Colonic mucosa (tissue), 4 donors: Measurements from ENCODE around the gene SUGT1. TPM values are rescaled to one million over a fixed set of nuclear protein-coding genes. Genes with fewer than 3 reads are reported as not detected.

Experiments used
- DNase-seq: peaks from one replicate; pipeline ENCODE4 v3.0.0-alpha.2; 2020
- H3K27ac ChIP-seq: fragments of 200-600 bp; one replicate; pipeline ENCODE4 v1.8.0; 2021
- H3K27me3 ChIP-seq: fragments of 200-600 bp; one replicate; pipeline ENCODE4 v1.8.0; 2021
- H3K36me3 ChIP-seq: fragments of 200-600 bp; one replicate; pipeline ENCODE4 v1.8.0; 2021
- H3K4me1 ChIP-seq: fragments of 200-600 bp; one replicate; pipeline ENCODE4 v1.8.0; 2021; ENCODE audit warnings: mild to moderate bottlenecking
- H3K4me3 ChIP-seq: fragments of 200-600 bp; one replicate; pipeline ENCODE4 v1.8.0; 2021
- H3K9ac ChIP-seq, 2 donors: one replicate each; pipeline ENCODE4 v1.7.0; 2013; ENCODE audit warnings: control low read depth in 2 of 2, low read depth in 2 of 2, low read length in 2 of 2
- H3K9me3 ChIP-seq: fragments of 200-600 bp; one replicate; pipeline ENCODE4 v1.8.0; 2021
- intact Hi-C: fragments of 100-400 bp; cut with DNase I; formaldehyde crosslinking; loops from one replicate; pipeline ENCODE4 v1.14.1; 2022
- total RNA-seq, 2 donors: library from RNA; stranded (reverse); fragmentation: NEBNext Ultra II Directional in 1 of 2; extraction: Animal tissue kit (Norgen Biotek cat#: 25700) in 1 of 2; gene quantifications; one replicate each; pipeline ENCODE4 v1.2.1, GENCODE V29; 2021
- TF ChIP-seq, protein P1 (sequence below): fragments of 200-600 bp; IDR thresholded peaks from one replicate; pipeline ENCODE4 v1.8.0; 2022; ENCODE audit warnings: antibody characterized with exemption, mild to moderate bottlenecking
- donor health status: healthy.
- donor health status: DM: no; HTN: no; CAD: no.
- donor health status: DM: no; HTN: no; CAD: no.

The SUGT1 gene
- total RNA-seq, 2 donors from 2014 or later, result 45.5 to 60.5 TPM

DNA sequence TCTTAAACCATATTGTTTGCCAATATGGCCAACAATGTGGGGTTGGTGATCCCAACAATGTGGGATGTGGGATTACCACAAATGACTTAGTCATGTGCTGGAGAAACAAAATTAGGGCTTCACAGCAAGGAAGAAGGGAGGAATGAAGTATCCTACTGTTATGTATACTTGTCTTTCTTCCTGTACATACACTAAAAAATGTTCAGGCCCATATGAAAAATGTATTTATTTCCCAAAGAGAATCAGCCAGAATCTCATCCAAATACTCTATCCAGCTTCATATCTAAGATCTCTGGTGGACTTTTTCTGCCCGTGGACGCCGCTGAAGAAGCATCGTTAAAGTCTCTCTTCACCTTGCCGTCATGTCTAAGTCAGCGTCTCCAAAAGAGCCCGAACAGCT lies 10.5 kb upstream of the SUGT1 start, which contains the start of gene HNRNPA1L2:
TSS of gene HNRNPA1L2 (plus strand) at position 301 of the 400 bp plus-strand sequence. CDS start at position 363, 62 bp downstream.
- Histone ChIP-seq H3K9ac (no peak within 1 kb of the TSS), H3K4me3 (no peak within 1 kb of the TSS), H3K27ac (no peak within 1 kb of the TSS), H3K9me3 (no peaks in the 10 kb centered on the region), H3K36me3 (no peaks in the 10 kb centered on the region), H3K4me1 (no peaks in the 10 kb centered on the region), H3K27me3 (no peaks in the 10 kb centered on the region)
- intact Hi-C loops, result no loop called here
- TF ChIP-seq, protein P1, sequence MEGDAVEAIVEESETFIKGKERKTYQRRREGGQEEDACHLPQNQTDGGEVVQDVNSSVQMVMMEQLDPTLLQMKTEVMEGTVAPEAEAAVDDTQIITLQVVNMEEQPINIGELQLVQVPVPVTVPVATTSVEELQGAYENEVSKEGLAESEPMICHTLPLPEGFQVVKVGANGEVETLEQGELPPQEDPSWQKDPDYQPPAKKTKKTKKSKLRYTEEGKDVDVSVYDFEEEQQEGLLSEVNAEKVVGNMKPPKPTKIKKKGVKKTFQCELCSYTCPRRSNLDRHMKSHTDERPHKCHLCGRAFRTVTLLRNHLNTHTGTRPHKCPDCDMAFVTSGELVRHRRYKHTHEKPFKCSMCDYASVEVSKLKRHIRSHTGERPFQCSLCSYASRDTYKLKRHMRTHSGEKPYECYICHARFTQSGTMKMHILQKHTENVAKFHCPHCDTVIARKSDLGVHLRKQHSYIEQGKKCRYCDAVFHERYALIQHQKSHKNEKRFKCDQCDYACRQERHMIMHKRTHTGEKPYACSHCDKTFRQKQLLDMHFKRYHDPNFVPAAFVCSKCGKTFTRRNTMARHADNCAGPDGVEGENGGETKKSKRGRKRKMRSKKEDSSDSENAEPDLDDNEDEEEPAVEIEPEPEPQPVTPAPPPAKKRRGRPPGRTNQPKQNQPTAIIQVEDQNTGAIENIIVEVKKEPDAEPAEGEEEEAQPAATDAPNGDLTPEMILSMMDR, result no peak
- DNase-seq, result no peak

DNA sequence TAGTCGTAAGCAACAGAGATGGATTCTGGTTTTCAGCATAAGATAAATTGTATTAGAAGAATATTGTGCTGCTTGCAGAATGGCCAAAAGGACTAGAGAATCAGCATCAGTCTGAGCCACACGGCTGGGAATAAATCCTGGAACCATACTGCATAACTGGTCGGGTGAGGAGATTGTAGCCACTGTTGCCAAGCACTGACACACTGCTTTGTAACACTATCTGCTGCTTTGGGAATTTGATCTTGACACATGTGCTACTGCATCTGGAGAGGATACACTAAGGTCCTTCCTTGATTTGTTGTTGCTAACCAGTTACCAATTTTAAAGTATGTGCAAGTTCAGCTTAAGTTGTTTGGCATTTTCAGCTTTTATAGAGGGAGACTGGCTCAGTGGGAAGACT lies 8.5 kb upstream of the SUGT1 start:
- intact Hi-C loops, result no loop called here
- H3K27ac ChIP-seq, result no peak overlapping the region

DNA sequence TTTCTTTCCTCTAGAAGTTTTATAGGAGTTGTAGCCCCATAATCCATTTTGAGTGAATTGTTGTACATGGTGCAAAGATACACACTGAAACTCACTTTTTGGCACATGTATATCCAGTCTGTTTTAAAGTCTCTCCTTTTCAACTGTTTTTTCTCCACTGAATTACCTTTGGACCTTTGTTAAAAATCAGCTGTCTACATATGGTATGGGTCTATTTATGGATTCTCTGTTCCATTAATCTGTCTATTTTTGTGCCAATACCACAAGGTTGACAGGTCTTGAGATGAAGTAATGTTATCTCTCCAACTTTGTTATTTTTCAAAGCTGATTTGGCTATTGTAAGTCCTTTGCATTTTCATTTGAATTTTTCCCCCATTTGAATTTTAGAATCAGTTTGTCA lies 5.7 kb upstream of the SUGT1 start:
- intact Hi-C loops, result no loop called here
- no peak for DNase-seq
- H3K9me3 ChIP-seq, result no peaks in the 10 kb centered on the region
- no peak overlapping the region for H3K27ac ChIP-seq
- no peaks in the 10 kb centered on the region for H3K4me1 ChIP-seq
- no peak overlapping the region for H3K9ac ChIP-seq
- H3K4me3 ChIP-seq, result no peak overlapping the region
- H3K27me3 ChIP-seq, result no peaks in the 10 kb centered on the region
- H3K36me3 ChIP-seq, result no peaks in the 10 kb centered on the region
- TF ChIP-seq, protein P1, result no peak

More for the DNA sequence above, 8.5 kb upstream of the SUGT1 start:
- H3K9ac ChIP-seq, result no peak overlapping the region
- H3K36me3 ChIP-seq, result no peaks in the 10 kb centered on the region
- no peak overlapping the region for H3K4me3 ChIP-seq
- TF ChIP-seq, protein P1, result no peak
- H3K4me1 ChIP-seq, result no peaks in the 10 kb centered on the region
- no peak for DNase-seq
- no peaks in the 10 kb centered on the region for H3K27me3 ChIP-seq
- H3K9me3 ChIP-seq, result no peaks in the 10 kb centered on the region

DNA sequence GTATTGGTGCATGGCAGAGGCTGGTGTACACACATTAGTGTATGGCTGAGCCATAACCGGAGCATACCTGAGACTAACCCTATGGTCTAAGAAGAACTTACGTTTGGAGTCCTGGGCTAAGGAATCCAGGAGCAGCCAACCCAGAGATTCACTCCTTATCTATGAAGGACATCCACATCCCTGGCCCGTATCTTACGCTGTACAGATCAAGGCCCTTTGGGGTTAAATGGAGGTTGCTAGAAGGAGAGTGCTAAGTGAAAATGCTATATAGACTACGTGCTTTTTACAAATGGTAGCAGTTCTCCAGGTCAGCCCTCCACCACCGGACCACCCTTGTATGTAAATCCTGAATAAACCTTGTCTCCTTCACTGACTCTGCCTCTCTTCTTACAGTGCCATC lies 1.9 kb upstream of the SUGT1 start:
- no peak overlapping the region for H3K27ac ChIP-seq

DNA sequence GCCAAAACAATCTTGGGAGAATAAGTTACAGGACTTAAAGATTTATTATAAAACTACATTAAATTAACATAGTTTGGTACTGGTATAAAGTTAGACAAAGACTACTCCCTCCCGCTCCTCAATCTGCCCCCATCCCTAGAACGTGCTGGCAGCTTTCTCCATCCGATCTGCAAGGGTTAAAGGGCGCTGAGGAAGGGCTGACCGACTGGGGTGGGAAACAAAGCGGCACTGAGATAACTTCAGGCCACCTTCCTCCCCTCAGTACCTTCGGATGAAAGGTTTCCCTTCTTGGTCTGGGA lies 790 bp upstream of the SUGT1 start:
- intact Hi-C loops, result no loop called here
- TF ChIP-seq, protein P1, result no peak
- no peaks in the 10 kb centered on the region for H3K36me3 ChIP-seq

More for the DNA sequence above, 1.9 kb upstream of the SUGT1 start:
- no peaks in the 10 kb centered on the region for H3K9me3 ChIP-seq
- H3K27me3 ChIP-seq, result no peaks in the 10 kb centered on the region
- TF ChIP-seq, protein P1, result no peak
- peak overlapping the region in 1 of 2 donors; percentile 93 for H3K9ac ChIP-seq
- peak overlapping the region; percentile 75 for H3K4me3 ChIP-seq
- no peaks in the 10 kb centered on the region for H3K4me1 ChIP-seq
- intact Hi-C loops, result no loop called here
- no peak for DNase-seq
- H3K36me3 ChIP-seq, result no peaks in the 10 kb centered on the region

DNA sequence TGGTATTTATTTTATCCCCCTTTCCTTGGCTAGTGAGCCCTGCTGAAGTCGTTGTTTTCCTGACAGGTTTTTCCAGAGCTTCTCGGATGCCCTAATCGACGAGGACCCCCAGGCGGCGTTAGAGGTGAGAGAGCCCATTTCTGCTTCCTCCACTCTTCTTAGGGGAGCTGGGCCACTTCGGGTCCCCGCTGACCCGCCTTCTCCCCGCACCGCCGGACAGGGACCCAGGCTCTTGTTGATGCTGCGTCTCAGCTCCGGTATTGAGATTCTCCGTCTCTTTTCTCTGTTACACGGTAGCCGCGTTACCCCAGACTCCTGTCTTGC lies 306 bp downstream of the SUGT1 start:
- Histone ChIP-seq H3K36me3 (no peaks in the 10 kb centered on the region), H3K4me1 (no peaks in the 10 kb centered on the region), H3K4me3 (peak overlapping the region; percentile 75), H3K9ac (peak overlapping the region; percentile 93 to 94), H3K27me3 (no peaks in the 10 kb centered on the region), H3K9me3 (no peaks in the 10 kb centered on the region), H3K27ac (peak overlapping the region; percentile 97)
- no peak for DNase-seq
- intact Hi-C loops, result no loop called here
- TF ChIP-seq, protein P1, result peak; percentile 14

More for the DNA sequence above, 790 bp upstream of the SUGT1 start:
- peak overlapping the region; percentile 97 for H3K27ac ChIP-seq
- no peaks in the 10 kb centered on the region for H3K4me1 ChIP-seq
- H3K4me3 ChIP-seq, result peak overlapping the region; percentile 75
- DNase-seq, result no peak
- no peaks in the 10 kb centered on the region for H3K9me3 ChIP-seq
- H3K27me3 ChIP-seq, result no peaks in the 10 kb centered on the region
- H3K9ac ChIP-seq, result peak overlapping the region; percentile 93 to 94
